HG02623 (cell line): Measurements from ENCODE around the gene PBRM1.

ENCODE experiments used
- ATAC-seq: cut with Tn5 transposase; IDR thresholded peaks from one replicate; pipeline ENCODE4 v1.9.1; 2021; ENCODE audit warnings: moderate library complexity; ENCODE audit not compliant: unreplicated experiment

The PBRM1 gene

GRCh38 chr3:52574056-52574965, 111.4 kb downstream of the PBRM1 start:
- ATAC-seq = no peak

GRCh38 chr3:52572221-52572620, 113.5 kb downstream of the PBRM1 start:
- ATAC-seq = no peak

GRCh38 chr3:52570076-52570475, 115.6 kb downstream of the PBRM1 start:
- no peak for ATAC-seq

GRCh38 chr3:52568069-52568468, 117.6 kb downstream of the PBRM1 start:
- ATAC-seq = no peak

- ATAC-seq = no peak
These were observed 121.7 kb downstream of the PBRM1 start for GRCh38 chr3:52563984-52564383.

- ATAC-seq = no peak
These were observed 124.5 kb downstream of the PBRM1 start for GRCh38 chr3:52561028-52561747.

GRCh38 chr3:52558436-52558835, 127.3 kb downstream of the PBRM1 start:
- ATAC-seq = no peak

- no peak for ATAC-seq
These were observed 128.4 kb downstream of the PBRM1 start for GRCh38 chr3:52557011-52557960.

- no peak for ATAC-seq
These were observed 130.7 kb downstream of the PBRM1 start for GRCh38 chr3:52555056-52555455.

- ATAC-seq = no peak
These were observed 131.5 kb downstream of the PBRM1 start for GRCh38 chr3:52554026-52554755.

GRCh38 chr3:52552089-52552488, 133.6 kb downstream of the PBRM1 start:
- ATAC-seq = no peak

- no peak for ATAC-seq
These were observed 134.6 kb downstream of the PBRM1 start for GRCh38 chr3:52551118-52551517.

- no peak for ATAC-seq
These were observed 138.6 kb downstream of the PBRM1 start for GRCh38 chr3:52547143-52547542.

- no peak for ATAC-seq
These were observed 139.4 kb downstream of the PBRM1 start for GRCh38 chr3:52546111-52546901.

GRCh38 chr3:52544937-52545336, 140.8 kb downstream of the PBRM1 start:
- no peak for ATAC-seq

- ATAC-seq = no peak
These were observed 144.7 kb downstream of the PBRM1 start for GRCh38 chr3:52541050-52541449.

- no peak for ATAC-seq
These were observed 146.6 kb downstream of the PBRM1 start for GRCh38 chr3:52539010-52539653.

- ATAC-seq = no peak
These were observed 147.8 kb downstream of the PBRM1 start for GRCh38 chr3:52537726-52538421.
